ENCODE data around the gene RPS15. TPM values are rescaled to one million over a fixed set of nuclear protein-coding genes. Genes with fewer than 3 reads are reported as not detected.
"Not testable (repeated sequence)": the region's sequence is repeated elsewhere in the genome, so short reads cannot be mapped to it uniquely, and the experiment has no call there.

RPS15 gene
- total RNA-seq, 1 donor from 2014 or later, result 1,175 TPM

DNA sequence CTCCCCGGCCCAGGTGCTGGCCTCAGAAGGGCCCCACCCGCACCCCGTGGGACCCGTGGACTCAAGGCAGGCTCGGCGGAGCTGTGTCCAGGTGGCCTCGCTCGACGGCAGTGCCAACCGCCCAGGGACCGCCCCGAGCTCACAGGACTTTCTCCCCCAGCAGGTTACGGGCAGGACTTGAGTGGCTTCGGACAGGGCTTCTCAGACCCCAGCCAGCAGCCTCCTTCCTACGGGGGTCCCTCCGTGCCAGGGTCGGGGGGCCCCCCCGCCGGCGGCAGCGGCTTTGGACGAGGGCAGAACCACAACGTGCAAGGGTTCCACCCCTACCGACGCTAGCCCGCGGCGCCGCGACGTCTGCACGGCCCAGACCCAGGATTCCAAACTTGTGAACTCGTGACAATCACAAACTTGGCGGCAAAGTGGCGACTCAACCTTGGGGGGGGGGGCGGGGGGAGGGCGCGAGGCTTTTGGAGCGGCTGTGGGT is 3.6 kb upstream of the RPS15 start:
- no peak overlapping the region for H3K27ac Mint-ChIP-seq (ENCODE audit: unreplicated experiment)
- TF ChIP-seq, protein P1, sequence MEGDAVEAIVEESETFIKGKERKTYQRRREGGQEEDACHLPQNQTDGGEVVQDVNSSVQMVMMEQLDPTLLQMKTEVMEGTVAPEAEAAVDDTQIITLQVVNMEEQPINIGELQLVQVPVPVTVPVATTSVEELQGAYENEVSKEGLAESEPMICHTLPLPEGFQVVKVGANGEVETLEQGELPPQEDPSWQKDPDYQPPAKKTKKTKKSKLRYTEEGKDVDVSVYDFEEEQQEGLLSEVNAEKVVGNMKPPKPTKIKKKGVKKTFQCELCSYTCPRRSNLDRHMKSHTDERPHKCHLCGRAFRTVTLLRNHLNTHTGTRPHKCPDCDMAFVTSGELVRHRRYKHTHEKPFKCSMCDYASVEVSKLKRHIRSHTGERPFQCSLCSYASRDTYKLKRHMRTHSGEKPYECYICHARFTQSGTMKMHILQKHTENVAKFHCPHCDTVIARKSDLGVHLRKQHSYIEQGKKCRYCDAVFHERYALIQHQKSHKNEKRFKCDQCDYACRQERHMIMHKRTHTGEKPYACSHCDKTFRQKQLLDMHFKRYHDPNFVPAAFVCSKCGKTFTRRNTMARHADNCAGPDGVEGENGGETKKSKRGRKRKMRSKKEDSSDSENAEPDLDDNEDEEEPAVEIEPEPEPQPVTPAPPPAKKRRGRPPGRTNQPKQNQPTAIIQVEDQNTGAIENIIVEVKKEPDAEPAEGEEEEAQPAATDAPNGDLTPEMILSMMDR (IDR thresholded peaks at IDR 0.05; ENCODE audit: unreplicated experiment), result no peak
- H3K9me3 Mint-ChIP-seq (ENCODE audit: unreplicated experiment), result no peaks in the 10 kb centered on the region
- peaks cover 3% of the 10 kb centered on the region for H3K4me1 Mint-ChIP-seq (ENCODE audit: unreplicated experiment)
- peaks cover 7% of the 10 kb centered on the region for H3K27me3 Mint-ChIP-seq (ENCODE audit: unreplicated experiment)
- no peak for DNase-seq (ENCODE audit: low spot score)
- peaks cover 12% of the 10 kb centered on the region for H3K36me3 Mint-ChIP-seq (ENCODE audit: low read depth, unreplicated experiment)
- H3K4me3 Mint-ChIP-seq (ENCODE audit: unreplicated experiment), result no peak overlapping the region

GRCh38 chr19:1435378-1435989 is 2.7 kb upstream of the RPS15 start:
- peak overlapping the region; percentile 69 for H3K4me3 Mint-ChIP-seq (ENCODE audit: unreplicated experiment)
- H3K9me3 Mint-ChIP-seq (ENCODE audit: unreplicated experiment), result no peaks in the 10 kb centered on the region
- no peak for DNase-seq (ENCODE audit: low spot score)
- TF ChIP-seq, protein P1 (IDR thresholded peaks at IDR 0.05; ENCODE audit: unreplicated experiment), result no peak
- no peak overlapping the region for H3K27ac Mint-ChIP-seq (ENCODE audit: unreplicated experiment)
- peaks cover 7% of the 10 kb centered on the region for H3K27me3 Mint-ChIP-seq (ENCODE audit: unreplicated experiment)
- H3K36me3 Mint-ChIP-seq (ENCODE audit: low read depth, unreplicated experiment), result peaks cover 12% of the 10 kb centered on the region
- H3K4me1 Mint-ChIP-seq (ENCODE audit: unreplicated experiment), result peaks cover 3% of the 10 kb centered on the region

DNA sequence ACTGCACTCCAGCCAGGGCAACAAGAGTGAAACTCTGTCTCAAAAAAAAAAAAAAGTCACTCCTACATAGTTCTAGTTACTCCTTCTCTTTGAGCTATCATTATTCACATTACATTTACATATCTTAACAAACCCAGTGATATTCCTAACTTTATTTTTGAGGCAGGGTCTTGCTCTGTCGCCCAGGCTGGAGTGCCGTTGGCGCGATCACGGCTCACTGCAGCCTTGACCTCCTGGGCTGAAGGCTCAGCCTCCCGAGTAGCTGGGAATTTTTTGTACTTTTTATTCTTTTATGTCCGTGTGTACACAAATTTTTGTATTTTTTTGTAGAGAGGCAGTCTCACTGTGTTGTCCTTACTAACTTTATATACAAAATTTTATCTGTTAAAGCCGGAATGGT is 587 bp upstream of the RPS15 start:
- no peak for DNase-seq (ENCODE audit: low spot score)
- Mint-ChIP-seq H3K27me3 (ENCODE audit: unreplicated experiment) (peaks cover 3% of the 10 kb centered on the region), H3K9me3 (ENCODE audit: unreplicated experiment) (no peaks in the 10 kb centered on the region), H3K4me3 (ENCODE audit: unreplicated experiment) (peak overlapping the region; percentile 96), H3K27ac (ENCODE audit: unreplicated experiment) (no peak overlapping the region), H3K36me3 (ENCODE audit: low read depth, unreplicated experiment) (peaks cover 26% of the 10 kb centered on the region), H3K4me1 (ENCODE audit: unreplicated experiment) (peaks cover 3% of the 10 kb centered on the region)
- TF ChIP-seq, protein P1 (IDR thresholded peaks at IDR 0.05; ENCODE audit: unreplicated experiment), result no peak

GRCh38 chr19:1438933-1439354 is 748 bp downstream of the RPS15 start:
- DNase-seq (ENCODE audit: low spot score), result no peak
- peaks cover 5% of the 10 kb centered on the region for H3K27me3 Mint-ChIP-seq (ENCODE audit: unreplicated experiment)
- no peaks in the 10 kb centered on the region for H3K9me3 Mint-ChIP-seq (ENCODE audit: unreplicated experiment)
- peak overlapping the region; percentile 52 for H3K27ac Mint-ChIP-seq (ENCODE audit: unreplicated experiment)
- H3K36me3 Mint-ChIP-seq (ENCODE audit: low read depth, unreplicated experiment), result peaks cover 28% of the 10 kb centered on the region
- peak overlapping the region; percentile 96 for H3K4me3 Mint-ChIP-seq (ENCODE audit: unreplicated experiment)
- H3K4me1 Mint-ChIP-seq (ENCODE audit: unreplicated experiment), result peaks cover 3% of the 10 kb centered on the region
- TF ChIP-seq, protein P1 (IDR thresholded peaks at IDR 0.05; ENCODE audit: unreplicated experiment), result no peak

DNA sequence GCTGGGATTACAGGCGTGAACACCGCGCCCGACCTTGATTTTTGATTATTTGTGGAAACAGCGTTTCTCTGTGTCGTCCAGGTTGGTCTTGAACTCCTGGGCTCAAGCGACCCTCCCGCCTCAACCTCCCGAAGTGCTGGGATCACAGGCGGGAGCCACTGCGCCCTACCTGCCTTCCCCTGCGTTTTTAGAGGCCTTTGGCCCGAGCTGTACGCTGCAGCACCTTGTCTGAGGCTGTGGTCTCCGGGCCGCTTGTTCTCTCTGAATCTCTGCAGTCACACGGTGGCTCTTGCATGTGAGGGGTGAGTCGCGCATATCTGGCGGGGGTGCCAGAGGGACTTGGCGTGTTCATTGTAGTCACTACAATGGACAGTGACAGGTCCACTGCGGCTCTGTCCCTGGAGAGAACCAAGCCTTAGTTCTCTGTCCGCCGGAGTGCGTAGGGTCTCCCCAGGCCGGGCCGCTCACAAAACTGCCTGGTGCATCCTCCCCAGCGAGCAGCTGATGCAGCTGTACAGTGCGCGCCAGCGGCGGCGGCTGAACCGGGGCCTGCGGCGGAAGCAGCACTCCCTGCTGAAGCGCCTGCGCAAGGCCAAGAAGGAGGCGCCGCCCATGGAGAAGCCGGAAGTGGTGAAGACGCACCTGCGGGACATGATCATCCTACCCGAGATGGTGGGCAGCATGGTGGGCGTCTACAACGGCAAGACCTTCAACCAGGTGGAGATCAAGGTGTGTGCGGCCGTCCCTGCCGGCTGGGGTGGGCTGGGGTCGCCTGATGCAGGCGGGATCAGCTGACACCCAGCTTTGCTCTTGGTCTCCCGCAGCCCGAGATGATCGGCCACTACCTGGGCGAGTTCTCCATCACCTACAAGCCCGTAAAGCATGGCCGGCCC is 1.6 kb downstream of the RPS15 start:
- H3K27ac Mint-ChIP-seq (ENCODE audit: unreplicated experiment), result peak overlapping the region; percentile 61
- not testable (repeated sequence) for H3K9me3 Mint-ChIP-seq (ENCODE audit: unreplicated experiment); DNase-seq (ENCODE audit: low spot score); H3K4me1 Mint-ChIP-seq (ENCODE audit: unreplicated experiment); H3K27me3 Mint-ChIP-seq (ENCODE audit: unreplicated experiment)
- peaks cover 28% of the 10 kb centered on the region for H3K36me3 Mint-ChIP-seq (ENCODE audit: low read depth, unreplicated experiment)
- H3K4me3 Mint-ChIP-seq (ENCODE audit: unreplicated experiment), result peak overlapping the region; percentile 96
